ENCODE data around the gene C1orf159.

The C1orf159 gene

DNA sequence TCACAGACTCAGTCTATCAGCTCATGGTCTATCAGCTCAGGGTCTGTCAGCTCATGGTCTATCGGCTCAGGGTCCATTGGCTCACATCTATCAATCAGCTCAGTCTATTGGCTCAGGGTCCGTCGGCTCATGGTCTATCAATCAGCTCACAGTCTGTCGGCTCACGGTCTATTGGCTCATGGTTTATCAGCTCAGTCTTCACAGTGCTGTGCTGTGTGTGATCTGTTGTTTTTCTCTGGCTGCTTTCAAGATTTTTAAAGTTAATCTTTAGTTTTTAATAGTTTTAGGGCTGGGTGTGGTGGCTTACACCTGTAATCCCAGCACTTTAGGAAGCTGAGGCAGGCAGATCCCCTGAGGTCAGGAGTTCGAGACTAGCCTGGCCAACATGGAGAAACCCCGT is 14.4 kb downstream of the C1orf159 start:
- no peak for TF ChIP-seq CREB1 (IDR thresholded peaks at IDR 0.05; ENCODE audit: low read depth)
- TF ChIP-seq, protein P1, sequence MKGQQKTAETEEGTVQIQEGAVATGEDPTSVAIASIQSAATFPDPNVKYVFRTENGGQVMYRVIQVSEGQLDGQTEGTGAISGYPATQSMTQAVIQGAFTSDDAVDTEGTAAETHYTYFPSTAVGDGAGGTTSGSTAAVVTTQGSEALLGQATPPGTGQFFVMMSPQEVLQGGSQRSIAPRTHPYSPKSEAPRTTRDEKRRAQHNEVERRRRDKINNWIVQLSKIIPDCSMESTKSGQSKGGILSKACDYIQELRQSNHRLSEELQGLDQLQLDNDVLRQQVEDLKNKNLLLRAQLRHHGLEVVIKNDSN (IDR thresholded peaks at IDR 0.05), result no peak
- TF ChIP-seq NFIC (IDR thresholded peaks at IDR 0.05), result no peak
- TF ChIP-seq EGR1 (IDR thresholded peaks at IDR 0.05), result no peak
- TF ChIP-seq, protein P2, sequence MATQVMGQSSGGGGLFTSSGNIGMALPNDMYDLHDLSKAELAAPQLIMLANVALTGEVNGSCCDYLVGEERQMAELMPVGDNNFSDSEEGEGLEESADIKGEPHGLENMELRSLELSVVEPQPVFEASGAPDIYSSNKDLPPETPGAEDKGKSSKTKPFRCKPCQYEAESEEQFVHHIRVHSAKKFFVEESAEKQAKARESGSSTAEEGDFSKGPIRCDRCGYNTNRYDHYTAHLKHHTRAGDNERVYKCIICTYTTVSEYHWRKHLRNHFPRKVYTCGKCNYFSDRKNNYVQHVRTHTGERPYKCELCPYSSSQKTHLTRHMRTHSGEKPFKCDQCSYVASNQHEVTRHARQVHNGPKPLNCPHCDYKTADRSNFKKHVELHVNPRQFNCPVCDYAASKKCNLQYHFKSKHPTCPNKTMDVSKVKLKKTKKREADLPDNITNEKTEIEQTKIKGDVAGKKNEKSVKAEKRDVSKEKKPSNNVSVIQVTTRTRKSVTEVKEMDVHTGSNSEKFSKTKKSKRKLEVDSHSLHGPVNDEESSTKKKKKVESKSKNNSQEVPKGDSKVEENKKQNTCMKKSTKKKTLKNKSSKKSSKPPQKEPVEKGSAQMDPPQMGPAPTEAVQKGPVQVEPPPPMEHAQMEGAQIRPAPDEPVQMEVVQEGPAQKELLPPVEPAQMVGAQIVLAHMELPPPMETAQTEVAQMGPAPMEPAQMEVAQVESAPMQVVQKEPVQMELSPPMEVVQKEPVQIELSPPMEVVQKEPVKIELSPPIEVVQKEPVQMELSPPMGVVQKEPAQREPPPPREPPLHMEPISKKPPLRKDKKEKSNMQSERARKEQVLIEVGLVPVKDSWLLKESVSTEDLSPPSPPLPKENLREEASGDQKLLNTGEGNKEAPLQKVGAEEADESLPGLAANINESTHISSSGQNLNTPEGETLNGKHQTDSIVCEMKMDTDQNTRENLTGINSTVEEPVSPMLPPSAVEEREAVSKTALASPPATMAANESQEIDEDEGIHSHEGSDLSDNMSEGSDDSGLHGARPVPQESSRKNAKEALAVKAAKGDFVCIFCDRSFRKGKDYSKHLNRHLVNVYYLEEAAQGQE (IDR thresholded peaks at IDR 0.05; ENCODE audit: low read depth), result no peak
- TF ChIP-seq TEAD4 (IDR thresholded peaks at IDR 0.05), result no peak
- TF ChIP-seq TAF1 (IDR thresholded peaks at IDR 0.05; ENCODE audit: low read depth), result no peak
- no peak for TF ChIP-seq ZBTB7A (IDR thresholded peaks at IDR 0.05; ENCODE audit: low read depth)
- TF ChIP-seq YY1 (IDR thresholded peaks at IDR 0.05; ENCODE audit: low read depth), result no peak
- TF ChIP-seq EP300 (IDR thresholded peaks at IDR 0.05; ENCODE audit: borderline replicate concordance), result no peak
- no peak for TF ChIP-seq FOXM1 (IDR thresholded peaks at IDR 0.05; ENCODE audit: borderline replicate concordance, low read depth)
- no peak for TF ChIP-seq TCF12 (IDR thresholded peaks at IDR 0.05; ENCODE audit: low read depth)
- no peak for TF ChIP-seq CEBPB (IDR thresholded peaks at IDR 0.05)
- TF ChIP-seq RAD21 (IDR thresholded peaks at IDR 0.05; ENCODE audit: low read depth), result no peak

- TF ChIP-seq EP300 (IDR thresholded peaks at IDR 0.05; ENCODE audit: borderline replicate concordance) (no peak), RAD21 (IDR thresholded peaks at IDR 0.05; ENCODE audit: low read depth) (no peak), CEBPB (IDR thresholded peaks at IDR 0.05) (no peak), TAF1 (IDR thresholded peaks at IDR 0.05; ENCODE audit: low read depth) (no peak), CREB1 (IDR thresholded peaks at IDR 0.05; ENCODE audit: low read depth) (no peak), TEAD4 (IDR thresholded peaks at IDR 0.05) (no peak), EGR1 (IDR thresholded peaks at IDR 0.05) (no peak), FOXM1 (IDR thresholded peaks at IDR 0.05; ENCODE audit: borderline replicate concordance, low read depth) (no peak), TCF12 (IDR thresholded peaks at IDR 0.05; ENCODE audit: low read depth) (no peak), NFIC (IDR thresholded peaks at IDR 0.05) (no peak)
- TF ChIP-seq, protein P1 (IDR thresholded peaks at IDR 0.05), result no peak
- TF ChIP-seq, protein P2 (IDR thresholded peaks at IDR 0.05; ENCODE audit: low read depth), result no peak
Observed at GRCh38 chr1:1100296-1100695, 15.6 kb downstream of the C1orf159 start.

GRCh38 chr1:1099506-1100183 is 16.2 kb downstream of the C1orf159 start:
- no peak for TF ChIP-seq ZBTB7A (IDR thresholded peaks at IDR 0.05; ENCODE audit: low read depth)
- TF ChIP-seq TEAD4 (IDR thresholded peaks at IDR 0.05), result no peak
- TF ChIP-seq YY1 (IDR thresholded peaks at IDR 0.05; ENCODE audit: low read depth), result no peak
- TF ChIP-seq EP300 (IDR thresholded peaks at IDR 0.05; ENCODE audit: borderline replicate concordance), result no peak
- TF ChIP-seq, protein P3, sequence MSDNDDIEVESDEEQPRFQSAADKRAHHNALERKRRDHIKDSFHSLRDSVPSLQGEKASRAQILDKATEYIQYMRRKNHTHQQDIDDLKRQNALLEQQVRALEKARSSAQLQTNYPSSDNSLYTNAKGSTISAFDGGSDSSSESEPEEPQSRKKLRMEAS (IDR thresholded peaks at IDR 0.05), result no peak
- TF ChIP-seq CREB1 (IDR thresholded peaks at IDR 0.05; ENCODE audit: low read depth), result no peak
- no peak for TF ChIP-seq EGR1 (IDR thresholded peaks at IDR 0.05)
- no peak for TF ChIP-seq TAF1 (IDR thresholded peaks at IDR 0.05; ENCODE audit: low read depth)
- no peak for TF ChIP-seq NFIC (IDR thresholded peaks at IDR 0.05)
- no peak for TF ChIP-seq CEBPB (IDR thresholded peaks at IDR 0.05)
- TF ChIP-seq TCF12 (IDR thresholded peaks at IDR 0.05; ENCODE audit: low read depth), result no peak
- no peak for TF ChIP-seq RAD21 (IDR thresholded peaks at IDR 0.05; ENCODE audit: low read depth)
- no peak for TF ChIP-seq FOXM1 (IDR thresholded peaks at IDR 0.05; ENCODE audit: borderline replicate concordance, low read depth)
- TF ChIP-seq, protein P2 (IDR thresholded peaks at IDR 0.05; ENCODE audit: low read depth), result no peak

GRCh38 chr1:1098681-1099421 is 17.0 kb downstream of the C1orf159 start:
- TF ChIP-seq EP300 (IDR thresholded peaks at IDR 0.05; ENCODE audit: borderline replicate concordance) (no peak), CEBPB (IDR thresholded peaks at IDR 0.05) (no peak), TAF1 (IDR thresholded peaks at IDR 0.05; ENCODE audit: low read depth) (no peak)

Measured in Ishikawa (cell line).